Effector CD8-positive, alpha-beta T cell (primary cell): ENCODE data around the gene DCAF10.
"Not testable (repeated sequence)": the region's sequence is repeated elsewhere in the genome, so short reads cannot be mapped to it uniquely, and the experiment has no call there.

Experiments
- DNase-seq: peaks from one replicate; lab custom pipeline; 2025; lab: John Stamatoyannopoulos, UW

DCAF10 gene

DNA sequence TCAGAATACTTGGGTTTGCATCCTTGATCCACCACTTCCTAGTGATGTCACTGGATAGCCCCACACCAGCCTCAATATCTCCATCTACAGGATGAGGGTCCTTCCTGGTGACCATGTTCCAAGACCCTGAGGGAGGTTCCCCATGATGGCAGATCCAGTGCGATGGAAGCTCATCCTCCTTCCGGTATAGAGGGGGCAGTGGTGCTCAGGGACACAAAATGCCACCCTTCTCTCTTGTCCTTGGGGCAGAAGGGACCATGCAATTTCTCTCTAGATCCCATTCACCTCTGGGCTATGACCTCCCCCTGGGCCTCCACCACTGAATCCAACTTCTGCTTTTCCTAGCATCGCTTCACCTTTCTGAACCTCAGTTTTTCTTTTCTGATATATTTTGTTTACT, 108.7 kb downstream of the DCAF10 start:
- no peak for DNase-seq

DNA sequence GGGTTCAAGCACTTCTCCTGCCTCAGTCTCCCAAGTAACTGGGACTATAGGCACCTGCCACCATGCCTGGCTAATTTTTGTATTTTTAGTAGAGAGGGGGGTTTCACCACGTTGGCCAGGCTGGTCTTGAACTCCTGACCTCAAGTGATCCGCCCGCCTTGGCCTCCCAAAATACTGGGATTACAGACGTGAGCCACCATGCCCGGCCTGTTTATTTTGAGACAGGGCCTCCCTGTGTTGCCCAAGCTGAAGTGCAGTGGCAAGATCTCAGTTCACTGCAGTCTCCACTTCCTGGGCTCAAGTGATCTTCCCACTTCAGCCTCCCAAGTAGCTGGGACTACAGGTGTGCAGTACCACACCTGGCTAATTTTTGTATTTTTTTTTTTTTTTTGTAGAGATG, 109.2 kb downstream of the DCAF10 start:
- not testable (repeated sequence) for DNase-seq

- DNase-seq = no peak
Measured at GRCh38 chr9:37910271-37910670, 109.7 kb downstream of the DCAF10 start.

GRCh38 chr9:37911271-37911681, 110.7 kb downstream of the DCAF10 start:
- DNase-seq = no peak

DNA sequence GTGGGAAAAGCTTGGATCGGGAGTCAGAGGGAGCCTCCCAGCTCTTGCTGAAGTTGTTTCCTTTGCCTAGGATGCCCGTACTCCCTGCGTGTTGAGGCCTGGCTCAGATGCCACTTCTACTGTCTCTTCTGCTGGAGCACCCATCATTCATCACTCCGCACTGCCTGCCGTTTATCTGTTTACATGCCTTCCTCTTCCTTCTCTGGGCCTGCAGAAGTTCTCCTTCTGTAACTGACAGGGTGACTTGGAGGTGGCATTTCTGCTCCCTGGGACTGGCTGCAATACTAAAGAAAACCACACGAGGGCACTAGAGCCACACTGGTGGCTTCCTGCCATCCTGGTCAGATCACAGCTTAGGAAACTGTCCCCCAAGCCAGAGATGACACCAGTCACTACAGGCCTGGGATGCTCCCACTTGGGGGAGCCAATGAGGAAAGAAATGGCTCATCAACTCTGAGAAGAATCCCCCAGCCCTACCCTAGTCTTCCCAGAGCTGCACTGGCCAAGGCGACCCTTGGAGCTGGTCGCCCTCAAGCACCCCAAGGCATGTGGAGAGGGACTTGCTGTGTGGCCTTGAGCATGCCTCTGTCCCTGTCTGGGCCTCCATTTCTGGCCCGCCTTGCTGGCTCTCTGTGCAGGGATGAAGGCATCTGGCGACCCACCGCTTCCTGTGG, 113.0 kb downstream of the DCAF10 start:
- DNase-seq = peak; percentile 57

DNA sequence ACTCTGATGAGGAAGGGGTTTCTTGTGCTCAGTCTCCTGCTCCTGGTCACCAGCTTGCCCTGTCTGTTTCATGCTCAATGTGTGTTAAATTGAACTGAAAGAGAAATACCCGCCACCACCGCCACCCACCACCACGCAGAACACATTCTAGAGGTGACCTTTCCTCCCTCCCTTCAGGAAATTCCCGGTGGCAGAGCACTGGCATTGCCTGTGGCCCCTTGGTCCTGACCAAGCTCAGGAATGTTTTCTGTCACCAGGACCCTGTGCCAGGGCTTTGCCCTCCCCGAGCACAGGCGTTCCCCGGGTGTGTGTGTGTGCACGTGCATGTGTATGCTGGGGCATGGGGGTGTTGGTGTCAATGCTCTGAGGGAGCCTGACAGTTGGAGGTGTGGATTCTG, 113.6 kb downstream of the DCAF10 start:
- no peak for DNase-seq

- no peak for DNase-seq
Measured at GRCh38 chr9:37914701-37915358, 114.2 kb downstream of the DCAF10 start.

DNA sequence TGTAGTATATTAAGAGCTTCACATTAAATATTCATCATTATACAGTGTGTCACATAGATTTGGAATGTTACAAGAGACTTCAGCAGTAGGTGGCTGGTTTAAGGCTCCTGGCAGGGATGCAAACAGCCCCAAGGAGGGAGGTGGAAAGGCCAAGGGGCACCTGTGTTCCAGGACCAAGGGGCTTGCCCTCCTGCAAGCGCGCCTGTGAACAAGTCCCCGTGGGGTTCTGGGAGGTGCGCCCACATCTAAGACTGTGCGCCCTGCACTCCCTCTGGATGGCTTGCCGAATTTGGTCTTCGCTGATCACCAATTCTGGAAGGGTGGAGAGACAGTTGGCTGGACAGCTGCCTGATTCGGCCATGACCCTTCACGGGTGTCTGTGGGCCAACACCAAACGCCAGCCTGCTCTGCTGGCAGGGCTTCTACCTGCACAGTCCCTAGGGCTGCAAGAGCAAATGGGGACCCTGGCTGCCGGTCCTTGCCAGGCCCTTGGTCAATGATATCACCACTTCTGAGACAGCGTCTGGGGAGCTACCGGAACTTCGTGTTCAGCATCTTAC, 115.4 kb downstream of the DCAF10 start:
- no peak for DNase-seq

DNA sequence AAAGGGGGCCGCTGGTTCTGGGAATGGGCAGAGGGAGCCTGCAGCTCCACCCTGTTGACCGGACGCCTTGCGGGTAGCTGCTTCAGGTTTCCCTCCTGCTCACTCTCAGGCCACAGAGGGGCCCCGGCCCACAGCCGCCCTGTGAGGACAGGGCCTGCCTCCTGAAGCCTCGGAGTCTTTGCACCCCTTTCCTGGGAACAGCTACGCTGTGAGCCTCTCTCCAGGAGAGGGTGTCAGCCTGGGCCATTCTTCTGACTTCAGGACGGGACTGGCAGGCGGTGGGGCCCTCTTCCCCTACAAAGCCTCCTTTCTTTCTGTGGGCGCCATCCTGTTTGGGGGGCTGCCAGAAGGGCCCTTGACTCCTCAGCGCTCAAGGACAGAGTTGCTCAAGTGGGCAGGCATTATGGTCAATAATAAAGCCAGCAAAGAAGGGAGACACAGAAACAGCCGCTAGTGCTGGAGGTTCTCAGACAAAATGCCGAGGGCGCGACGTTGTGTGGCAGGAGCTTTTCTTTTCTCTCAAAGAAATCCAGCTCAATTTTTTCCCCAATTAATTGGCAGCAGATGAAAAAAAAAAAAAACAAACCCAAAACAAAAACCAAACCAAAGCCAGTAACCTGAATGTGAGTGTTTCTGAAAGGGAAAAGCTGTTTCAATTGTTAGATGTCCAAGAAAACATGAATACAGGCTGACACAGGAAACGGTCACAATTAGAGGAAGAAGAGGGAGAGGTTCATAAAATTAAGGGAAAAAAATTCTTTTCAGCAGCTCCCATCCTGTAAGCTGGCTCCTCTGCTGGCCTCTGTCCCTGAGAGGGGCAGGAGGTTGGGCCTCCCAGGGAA, 116.1 kb downstream of the DCAF10 start:
- DNase-seq = no peak
